ENCODE results near the gene ZSWIM2.

GRCh38 chr2:186879312-186879711 lies 30.3 kb upstream of the ZSWIM2 start:
- no peak for TF ChIP-seq CTCF (IDR thresholded peaks at IDR 0.05)
- TF ChIP-seq POLR2A (IDR thresholded peaks at IDR 0.05): no peak
